ENCODE results near the gene SAMD15.
A peak's percentile ranks its signal among the peaks of the same experiment; 100 is the strongest.

SAMD15 gene

GRCh38 chr14:77376771-77377501, at the start of gene SAMD15, which contains the start of gene TMED8:
Gene SAMD15 (plus strand): TSS chr14:77377379. CDS start chr14:77377419, 40 bp downstream.
Gene TMED8 (minus strand): TSS chr14:77377094. CDS start chr14:77377053, 41 bp downstream.
- no peak for TF ChIP-seq FOXM1 (IDR thresholded peaks at IDR 0.05; ENCODE audit: borderline replicate concordance, low read depth)
- TF ChIP-seq MAX (IDR thresholded peaks at IDR 0.05), result no peak; the same call in 1 of the 2 replicates
- peak; percentile 60; the same call in 1 of the 2 replicates for TF ChIP-seq TAF1 (IDR thresholded peaks at IDR 0.05; ENCODE audit: low read depth)
- TF ChIP-seq YY1 (IDR thresholded peaks at IDR 0.05; ENCODE audit: low read depth), result peak; percentile 83
- TF ChIP-seq TCF12 (IDR thresholded peaks at IDR 0.05; ENCODE audit: low read depth), result peak; percentile 36; the same call in 1 of the 2 replicates
- no peak for TF ChIP-seq EP300 (IDR thresholded peaks at IDR 0.05; ENCODE audit: borderline replicate concordance)

GRCh38 chr14:77329872-77330271, 47.3 kb upstream of the SAMD15 start:
- TF ChIP-seq USF1 (IDR thresholded peaks at IDR 0.05) (no peak), RAD21 (IDR thresholded peaks at IDR 0.05; ENCODE audit: low read depth) (no peak), TEAD4 (IDR thresholded peaks at IDR 0.05) (no peak), FOXM1 (IDR thresholded peaks at IDR 0.05; ENCODE audit: borderline replicate concordance, low read depth) (no peak), CREB1 (IDR thresholded peaks at IDR 0.05; ENCODE audit: low read depth) (no peak), NFIC (IDR thresholded peaks at IDR 0.05) (no peak), YY1 (IDR thresholded peaks at IDR 0.05; ENCODE audit: low read depth) (no peak), EP300 (IDR thresholded peaks at IDR 0.05; ENCODE audit: borderline replicate concordance) (no peak), TCF12 (IDR thresholded peaks at IDR 0.05; ENCODE audit: low read depth) (no peak), TAF1 (IDR thresholded peaks at IDR 0.05; ENCODE audit: low read depth) (no peak), MAX (IDR thresholded peaks at IDR 0.05) (no peak), ZBTB7A (IDR thresholded peaks at IDR 0.05; ENCODE audit: low read depth) (no peak), REST (IDR thresholded peaks at IDR 0.05; ENCODE audit: low read depth) (no peak), CEBPB (IDR thresholded peaks at IDR 0.05) (no peak)

- TF ChIP-seq TEAD4 (IDR thresholded peaks at IDR 0.05), result no peak
- TF ChIP-seq EP300 (IDR thresholded peaks at IDR 0.05; ENCODE audit: borderline replicate concordance), result no peak
- TF ChIP-seq USF1 (IDR thresholded peaks at IDR 0.05), result no peak
- no peak for TF ChIP-seq ZBTB7A (IDR thresholded peaks at IDR 0.05; ENCODE audit: low read depth)
- no peak for TF ChIP-seq YY1 (IDR thresholded peaks at IDR 0.05; ENCODE audit: low read depth)
- TF ChIP-seq FOXM1 (IDR thresholded peaks at IDR 0.05; ENCODE audit: borderline replicate concordance, low read depth), result no peak
- no peak for TF ChIP-seq TAF1 (IDR thresholded peaks at IDR 0.05; ENCODE audit: low read depth)
- no peak for TF ChIP-seq CEBPB (IDR thresholded peaks at IDR 0.05)
- no peak for TF ChIP-seq REST (IDR thresholded peaks at IDR 0.05; ENCODE audit: low read depth)
- TF ChIP-seq RAD21 (IDR thresholded peaks at IDR 0.05; ENCODE audit: low read depth), result no peak
Observed at GRCh38 chr14:77335576-77335975, 41.6 kb upstream of the SAMD15 start.

- TF ChIP-seq NFIC (IDR thresholded peaks at IDR 0.05) (no peak), CEBPB (IDR thresholded peaks at IDR 0.05) (no peak), TCF12 (IDR thresholded peaks at IDR 0.05; ENCODE audit: low read depth) (no peak), EGR1 (IDR thresholded peaks at IDR 0.05) (no peak), CREB1 (IDR thresholded peaks at IDR 0.05; ENCODE audit: low read depth) (no peak), YY1 (IDR thresholded peaks at IDR 0.05; ENCODE audit: low read depth) (no peak)
Observed at GRCh38 chr14:77337880-77338279, 39.3 kb upstream of the SAMD15 start.

GRCh38 chr14:77338302-77338701, 38.9 kb upstream of the SAMD15 start:
- no peak for TF ChIP-seq ZBTB7A (IDR thresholded peaks at IDR 0.05; ENCODE audit: low read depth)
- TF ChIP-seq TAF1 (IDR thresholded peaks at IDR 0.05; ENCODE audit: low read depth), result no peak
- no peak for TF ChIP-seq EP300 (IDR thresholded peaks at IDR 0.05; ENCODE audit: borderline replicate concordance)
- TF ChIP-seq TEAD4 (IDR thresholded peaks at IDR 0.05), result no peak
- no peak for TF ChIP-seq REST (IDR thresholded peaks at IDR 0.05; ENCODE audit: low read depth)
- TF ChIP-seq NFIC (IDR thresholded peaks at IDR 0.05), result no peak

Data from Ishikawa (cell line).